ENCODE measurements around the gene ZNF800. TPM values are rescaled to one million over a fixed set of nuclear protein-coding genes. Genes with fewer than 3 reads are reported as not detected.

Gene ZNF800
- total RNA-seq, 1 donor from 2014 or later: 36.6 TPM

- no peaks in the 10 kb centered on the region for H3K4me1 ChIP-seq
- ATAC-seq (peak; percentile 7 to 35), DNase-seq (no peak)
- no peaks in the 10 kb centered on the region for H3K9me3 ChIP-seq
- no peaks in the 10 kb centered on the region for H3K36me3 ChIP-seq
- no peak overlapping the region for H3K4me3 ChIP-seq
- no peak overlapping the region for H3K27ac ChIP-seq
- no peak for TF ChIP-seq CTCF (IDR thresholded peaks at IDR 0.05)
- intact Hi-C loops (cut with DNase I): no loop called here
- no peaks in the 10 kb centered on the region for H3K27me3 ChIP-seq (ENCODE audit: low read depth)
Measured at GRCh38 chr7:127346575-127347256, 45.8 kb downstream of the ZNF800 start.

- H3K27ac ChIP-seq: no peak overlapping the region
- H3K4me1 ChIP-seq: no peaks in the 10 kb centered on the region
- no peaks in the 10 kb centered on the region for H3K9me3 ChIP-seq
- no peaks in the 10 kb centered on the region for H3K36me3 ChIP-seq
- ATAC-seq: no peak
- no peak overlapping the region for H3K4me3 ChIP-seq
- TF ChIP-seq CTCF (IDR thresholded peaks at IDR 0.05): no peak
- intact Hi-C loops (cut with DNase I): no loop called here
- no peak for DNase-seq
- H3K27me3 ChIP-seq (ENCODE audit: low read depth): no peaks in the 10 kb centered on the region
Measured at GRCh38 chr7:127342596-127342995, 49.9 kb downstream of the ZNF800 start.

GRCh38 chr7:127338122-127338521 is 54.4 kb downstream of the ZNF800 start:
- ATAC-seq (no peak), DNase-seq (no peak)
- H3K27ac ChIP-seq: no peak overlapping the region
- TF ChIP-seq CTCF (IDR thresholded peaks at IDR 0.05): no peak
- intact Hi-C loops (cut with DNase I): no loop called here
- H3K4me3 ChIP-seq: no peak overlapping the region
- H3K9me3 ChIP-seq: no peaks in the 10 kb centered on the region
- no peaks in the 10 kb centered on the region for H3K36me3 ChIP-seq
- no peaks in the 10 kb centered on the region for H3K27me3 ChIP-seq (ENCODE audit: low read depth)
- H3K4me1 ChIP-seq: no peaks in the 10 kb centered on the region

GRCh38 chr7:127337581-127337980 is 54.9 kb downstream of the ZNF800 start:
- ATAC-seq (no peak), DNase-seq (no peak)
- Histone ChIP-seq H3K4me1 (no peaks in the 10 kb centered on the region), H3K9me3 (no peaks in the 10 kb centered on the region), H3K27ac (no peak overlapping the region), H3K27me3 (ENCODE audit: low read depth) (no peaks in the 10 kb centered on the region), H3K36me3 (no peaks in the 10 kb centered on the region), H3K4me3 (no peak overlapping the region)
- no peak for TF ChIP-seq CTCF (IDR thresholded peaks at IDR 0.05)
- intact Hi-C loops (cut with DNase I): no loop called here

- intact Hi-C loops (cut with DNase I): no loop called here
- ATAC-seq (no peak), DNase-seq (no peak)
- TF ChIP-seq CTCF (IDR thresholded peaks at IDR 0.05): no peak
- Histone ChIP-seq H3K27me3 (ENCODE audit: low read depth) (peaks cover 8% of the 10 kb centered on the region), H3K4me3 (no peak overlapping the region), H3K4me1 (no peaks in the 10 kb centered on the region), H3K9me3 (no peaks in the 10 kb centered on the region), H3K36me3 (no peaks in the 10 kb centered on the region), H3K27ac (no peak overlapping the region)
Measured at GRCh38 chr7:127336458-127336857, 56.0 kb downstream of the ZNF800 start.

Data from lower lobe of right lung (tissue), 2 donors.